Measurements from ENCODE around the gene ARSB. TPM values are rescaled to one million over a fixed set of nuclear protein-coding genes. Genes with fewer than 3 reads are reported as not detected.

The ARSB gene
- total RNA-seq, 1 experiment from 2014 or later = 18.1 TPM

DNA sequence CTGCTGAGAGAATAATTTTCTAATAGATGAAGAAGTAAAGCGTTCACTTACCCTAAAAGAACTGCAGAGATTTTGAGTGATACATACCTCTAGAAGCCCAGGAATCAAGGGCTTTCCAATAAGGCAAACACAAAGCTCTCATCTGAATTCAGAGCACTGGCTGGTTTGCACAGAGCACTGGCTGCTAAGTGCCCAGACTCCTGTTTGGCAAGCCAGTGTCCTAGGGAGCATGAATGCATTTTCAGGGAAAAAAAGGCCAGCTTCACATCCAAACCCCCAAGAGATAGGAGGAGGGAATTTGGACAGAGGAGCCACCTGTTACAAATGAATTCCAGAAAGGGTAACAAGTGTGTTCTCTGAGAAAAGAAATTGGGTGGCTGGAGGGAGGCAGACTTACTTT, 65.3 kb downstream of the ARSB start:
- no peaks in the 10 kb centered on the region; the same call in 1 of the 2 replicates for H3K4me1 ChIP-seq (ENCODE audit: control insufficient read depth, insufficient read depth, low read length)
- H3K27me3 ChIP-seq (ENCODE audit: control insufficient read depth, insufficient read depth, low read length) = no peaks in the 10 kb centered on the region
- no TSS peak for BruUV-seq (replicated peaks)
- H3K4me3 ChIP-seq (ENCODE audit: low read depth in 2 of 2, low read length in 2 of 2) = no peak overlapping the region
- no peaks in the 10 kb centered on the region for H3K36me3 ChIP-seq (ENCODE audit: control insufficient read depth, insufficient read depth, low read length)
- in situ Hi-C loops (cut with HindIII; ENCODE audit: low pct_unique_long_range_greater_than_20kb, low sequenced_read_pairs) (no loop called here), intact Hi-C loops (cut with micrococcal nuclease; ENCODE audit: unreplicated experiment) (no loop called here)
- POLR2A ChIA-PET = no interaction called here
- CTCF ChIA-PET = no interaction called here
- H3K27ac ChIP-seq (ENCODE audit: low read length) = no peak overlapping the region
- no peak for TF ChIP-seq POLR2AphosphoS5 (IDR thresholded peaks at IDR 0.05; ENCODE audit: low read depth, low read length)
- DNase-seq (ENCODE audit: low read depth, low spot score) (no peak), ATAC-seq (no peak)
- H3K9me3 ChIP-seq (ENCODE audit: control insufficient read depth, insufficient read depth, low read depth, low read length) = no peaks in the 10 kb centered on the region

DNA sequence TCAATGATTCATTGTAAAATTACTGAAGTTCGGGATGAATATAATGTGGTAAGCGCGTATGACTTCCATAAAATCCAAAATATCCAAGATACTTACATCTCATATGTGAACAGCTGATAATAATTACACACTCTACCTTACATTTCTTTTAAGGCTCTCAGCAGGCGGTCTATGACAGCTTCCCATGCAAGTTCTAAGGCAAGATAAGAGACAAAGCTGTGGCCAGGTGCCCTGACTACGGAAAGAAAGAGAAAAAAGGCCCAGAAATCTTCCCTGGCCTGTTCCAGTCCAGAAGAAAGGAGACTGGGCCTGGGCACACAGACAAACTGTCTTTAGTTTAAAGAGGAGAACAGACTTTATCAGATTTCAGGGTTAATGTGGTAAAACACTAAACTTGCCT, 69.1 kb downstream of the ARSB start:
- no peaks in the 10 kb centered on the region for H3K27me3 ChIP-seq (ENCODE audit: control insufficient read depth, insufficient read depth, low read length)
- in situ Hi-C loops (cut with HindIII; ENCODE audit: low pct_unique_long_range_greater_than_20kb, low sequenced_read_pairs) = no loop called here
- ATAC-seq = no peak

DNA sequence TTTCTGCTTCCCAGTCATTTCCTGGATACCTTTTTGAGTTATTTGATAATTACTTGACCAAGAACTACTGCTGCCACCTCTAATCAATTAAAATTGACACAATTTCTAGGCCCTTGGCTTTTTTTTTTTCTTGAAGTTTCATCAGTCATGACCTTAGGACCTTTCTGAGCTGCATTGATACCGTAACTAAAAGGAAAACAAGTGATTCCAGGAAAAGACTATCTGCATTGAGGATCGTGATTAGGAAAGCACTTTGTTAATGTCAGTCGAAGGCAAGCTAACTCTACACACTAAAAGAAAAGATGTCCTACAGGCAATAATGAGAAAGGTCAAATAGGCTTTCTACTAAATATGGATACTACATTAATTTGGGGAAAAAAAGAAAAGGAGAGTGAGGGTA, 69.9 kb downstream of the ARSB start:
- TF ChIP-seq SIN3A (IDR thresholded peaks at IDR 0.05; ENCODE audit: borderline replicate concordance, insufficient read depth, low read depth, low read length) (no peak), POLR2AphosphoS5 (IDR thresholded peaks at IDR 0.05; ENCODE audit: low read depth, low read length) (no peak), TCF7L2 (IDR thresholded peaks at IDR 0.05; ENCODE audit: low read depth, low read length) (no peak)
- TF ChIP-seq, protein P1, sequence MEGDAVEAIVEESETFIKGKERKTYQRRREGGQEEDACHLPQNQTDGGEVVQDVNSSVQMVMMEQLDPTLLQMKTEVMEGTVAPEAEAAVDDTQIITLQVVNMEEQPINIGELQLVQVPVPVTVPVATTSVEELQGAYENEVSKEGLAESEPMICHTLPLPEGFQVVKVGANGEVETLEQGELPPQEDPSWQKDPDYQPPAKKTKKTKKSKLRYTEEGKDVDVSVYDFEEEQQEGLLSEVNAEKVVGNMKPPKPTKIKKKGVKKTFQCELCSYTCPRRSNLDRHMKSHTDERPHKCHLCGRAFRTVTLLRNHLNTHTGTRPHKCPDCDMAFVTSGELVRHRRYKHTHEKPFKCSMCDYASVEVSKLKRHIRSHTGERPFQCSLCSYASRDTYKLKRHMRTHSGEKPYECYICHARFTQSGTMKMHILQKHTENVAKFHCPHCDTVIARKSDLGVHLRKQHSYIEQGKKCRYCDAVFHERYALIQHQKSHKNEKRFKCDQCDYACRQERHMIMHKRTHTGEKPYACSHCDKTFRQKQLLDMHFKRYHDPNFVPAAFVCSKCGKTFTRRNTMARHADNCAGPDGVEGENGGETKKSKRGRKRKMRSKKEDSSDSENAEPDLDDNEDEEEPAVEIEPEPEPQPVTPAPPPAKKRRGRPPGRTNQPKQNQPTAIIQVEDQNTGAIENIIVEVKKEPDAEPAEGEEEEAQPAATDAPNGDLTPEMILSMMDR (IDR thresholded peaks at IDR 0.05) = no peak
- TF ChIP-seq, protein P2, sequence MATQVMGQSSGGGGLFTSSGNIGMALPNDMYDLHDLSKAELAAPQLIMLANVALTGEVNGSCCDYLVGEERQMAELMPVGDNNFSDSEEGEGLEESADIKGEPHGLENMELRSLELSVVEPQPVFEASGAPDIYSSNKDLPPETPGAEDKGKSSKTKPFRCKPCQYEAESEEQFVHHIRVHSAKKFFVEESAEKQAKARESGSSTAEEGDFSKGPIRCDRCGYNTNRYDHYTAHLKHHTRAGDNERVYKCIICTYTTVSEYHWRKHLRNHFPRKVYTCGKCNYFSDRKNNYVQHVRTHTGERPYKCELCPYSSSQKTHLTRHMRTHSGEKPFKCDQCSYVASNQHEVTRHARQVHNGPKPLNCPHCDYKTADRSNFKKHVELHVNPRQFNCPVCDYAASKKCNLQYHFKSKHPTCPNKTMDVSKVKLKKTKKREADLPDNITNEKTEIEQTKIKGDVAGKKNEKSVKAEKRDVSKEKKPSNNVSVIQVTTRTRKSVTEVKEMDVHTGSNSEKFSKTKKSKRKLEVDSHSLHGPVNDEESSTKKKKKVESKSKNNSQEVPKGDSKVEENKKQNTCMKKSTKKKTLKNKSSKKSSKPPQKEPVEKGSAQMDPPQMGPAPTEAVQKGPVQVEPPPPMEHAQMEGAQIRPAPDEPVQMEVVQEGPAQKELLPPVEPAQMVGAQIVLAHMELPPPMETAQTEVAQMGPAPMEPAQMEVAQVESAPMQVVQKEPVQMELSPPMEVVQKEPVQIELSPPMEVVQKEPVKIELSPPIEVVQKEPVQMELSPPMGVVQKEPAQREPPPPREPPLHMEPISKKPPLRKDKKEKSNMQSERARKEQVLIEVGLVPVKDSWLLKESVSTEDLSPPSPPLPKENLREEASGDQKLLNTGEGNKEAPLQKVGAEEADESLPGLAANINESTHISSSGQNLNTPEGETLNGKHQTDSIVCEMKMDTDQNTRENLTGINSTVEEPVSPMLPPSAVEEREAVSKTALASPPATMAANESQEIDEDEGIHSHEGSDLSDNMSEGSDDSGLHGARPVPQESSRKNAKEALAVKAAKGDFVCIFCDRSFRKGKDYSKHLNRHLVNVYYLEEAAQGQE (IDR thresholded peaks at IDR 0.05; ENCODE audit: insufficient read depth in 1 of 2, low read depth in 2 of 2, low read length in 1 of 2) = no peak
- CTCF ChIA-PET = interaction anchor here (0.6 kb wide), 1 partner anchor 316 kb away, joined by 3 read pairs; no protein-coding TSS in a partner anchor
- no TSS peak for BruUV-seq (replicated peaks)

More for the DNA sequence above, 69.1 kb downstream of the ARSB start:
- H3K27ac ChIP-seq (ENCODE audit: low read length) = no peak overlapping the region
- intact Hi-C loops (cut with micrococcal nuclease; ENCODE audit: unreplicated experiment) = no loop called here
- ChIA-PET POLR2A (no interaction called here), CTCF (no interaction called here)
- DNase-seq (ENCODE audit: low read depth, low spot score) = no peak
- no peaks in the 10 kb centered on the region for H3K9me3 ChIP-seq (ENCODE audit: control insufficient read depth, insufficient read depth, low read depth, low read length)
- H3K4me1 ChIP-seq (ENCODE audit: control insufficient read depth, insufficient read depth, low read length) = no peaks in the 10 kb centered on the region
- no peak overlapping the region for H3K4me3 ChIP-seq (ENCODE audit: low read depth in 2 of 2, low read length in 2 of 2)
- TF ChIP-seq POLR2AphosphoS5 (IDR thresholded peaks at IDR 0.05; ENCODE audit: low read depth, low read length) (no peak), SIN3A (IDR thresholded peaks at IDR 0.05; ENCODE audit: borderline replicate concordance, insufficient read depth, low read depth, low read length) (no peak), TCF7L2 (IDR thresholded peaks at IDR 0.05; ENCODE audit: low read depth, low read length) (no peak)
- TF ChIP-seq, protein P1 (IDR thresholded peaks at IDR 0.05) = no peak
- TF ChIP-seq, protein P2 (IDR thresholded peaks at IDR 0.05; ENCODE audit: insufficient read depth in 1 of 2, low read depth in 2 of 2, low read length in 1 of 2) = no peak
- H3K36me3 ChIP-seq (ENCODE audit: control insufficient read depth, insufficient read depth, low read length) = no peaks in the 10 kb centered on the region
- BruUV-seq (replicated peaks) = no TSS peak

More for the DNA sequence above, 69.9 kb downstream of the ARSB start:
- H3K27me3 ChIP-seq (ENCODE audit: control insufficient read depth, insufficient read depth, low read length) = no peaks in the 10 kb centered on the region
- H3K36me3 ChIP-seq (ENCODE audit: control insufficient read depth, insufficient read depth, low read length) = no peaks in the 10 kb centered on the region
- DNase-seq (ENCODE audit: low read depth, low spot score) (no peak), ATAC-seq (no peak)
- H3K9me3 ChIP-seq (ENCODE audit: control insufficient read depth, insufficient read depth, low read depth, low read length) = no peaks in the 10 kb centered on the region
- POLR2A ChIA-PET = no interaction called here
- no peak overlapping the region for H3K4me3 ChIP-seq (ENCODE audit: low read depth in 2 of 2, low read length in 2 of 2)
- no peak overlapping the region for H3K27ac ChIP-seq (ENCODE audit: low read length)
- H3K4me1 ChIP-seq (ENCODE audit: control insufficient read depth, insufficient read depth, low read length) = no peaks in the 10 kb centered on the region
- intact Hi-C loops (cut with micrococcal nuclease; ENCODE audit: unreplicated experiment) (no loop called here), in situ Hi-C loops (cut with HindIII; ENCODE audit: low pct_unique_long_range_greater_than_20kb, low sequenced_read_pairs) (no loop called here)
